ENCODE data around the gene ADGRL2. TPM values are rescaled to one million over a fixed set of nuclear protein-coding genes. Genes with fewer than 3 reads are reported as not detected.

ADGRL2 gene
- total RNA-seq, 4 donors from 2014 or later, result 72.4 to 89.7 (median 78.8) TPM

DNA sequence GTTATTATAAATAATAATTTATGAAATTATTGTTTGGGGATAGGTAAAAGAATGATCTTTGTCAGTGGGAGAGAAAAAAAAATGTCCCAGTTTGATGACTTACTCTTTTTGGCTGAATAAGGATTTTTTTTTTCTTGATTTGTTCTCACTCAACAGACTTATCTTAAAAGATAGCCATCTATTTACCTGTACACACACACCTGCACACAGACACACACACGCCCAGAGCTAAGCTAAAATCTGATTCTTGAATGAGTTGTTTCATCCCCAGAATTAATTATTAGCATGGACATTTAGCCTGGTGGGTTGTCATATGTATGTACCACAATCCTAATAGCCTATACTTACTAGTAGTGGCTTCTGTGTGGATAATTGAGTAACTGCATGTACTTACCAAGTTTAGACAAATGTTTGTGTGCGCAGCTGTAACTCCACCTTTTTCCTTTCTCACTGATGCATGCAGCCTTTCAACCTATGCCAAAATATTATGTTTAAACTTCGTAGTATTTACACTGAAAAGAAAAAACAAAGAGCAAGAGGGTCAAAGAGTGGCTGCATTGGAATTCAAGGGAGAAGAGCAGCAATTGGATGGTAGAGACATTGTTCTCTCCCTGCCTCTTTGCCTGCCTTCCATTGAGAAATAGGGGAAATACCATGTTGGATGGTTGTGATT lies 174.3 kb downstream of the ADGRL2 start:
- H3K36me3 ChIP-seq, result peaks cover 4 to 38% (median 14%) of the 10 kb centered on the region in 4 donors
- WGBS, result 89% methylated on average over 3 of the region's 3 CpGs
- no peak overlapping the region for H3K4me3 ChIP-seq
- no peak for DNase-seq (ENCODE audit: extremely low spot score)
- peaks cover 0 to 13% (median 8%) of the 10 kb centered on the region in 4 donors for H3K4me1 ChIP-seq
- no peak for TF ChIP-seq POLR2AphosphoS5 (IDR thresholded peaks at IDR 0.05)
- no peak for TF ChIP-seq CTCF (IDR thresholded peaks at IDR 0.05)
- TF ChIP-seq EP300 (IDR thresholded peaks at IDR 0.05), result no peak
- TF ChIP-seq POLR2A (IDR thresholded peaks at IDR 0.05; ENCODE audit: low read depth), result no peak
- H3K27ac ChIP-seq (replicated peaks in 1 of 4), result no peak overlapping the region
- intact Hi-C loops (cut with DNase I), result no loop called here
- H3K27me3 ChIP-seq, result no peaks in the 10 kb centered on the region
- H3K9me3 ChIP-seq, result no peaks in the 10 kb centered on the region

DNA sequence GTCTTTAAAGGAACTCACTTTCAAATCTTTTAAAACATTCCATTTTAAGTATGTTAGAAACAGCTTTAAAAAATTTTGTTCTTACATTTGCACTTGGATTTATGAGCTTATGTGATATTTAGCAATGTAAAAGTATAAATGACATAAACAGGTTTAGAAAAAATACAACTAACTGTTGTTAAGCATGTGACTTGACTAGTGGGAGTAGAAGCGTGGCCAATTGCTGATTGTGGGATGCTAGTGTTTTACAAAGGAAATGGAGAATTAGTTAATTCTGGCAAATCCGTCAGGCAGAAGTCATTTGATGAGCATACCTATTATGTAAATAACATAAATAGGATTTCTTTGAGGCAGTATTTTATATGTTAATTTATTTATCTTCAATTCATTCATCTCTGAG lies 175.8 kb downstream of the ADGRL2 start:
- TF ChIP-seq POLR2A (IDR thresholded peaks at IDR 0.05; ENCODE audit: low read depth), result no peak
- TF ChIP-seq CTCF (IDR thresholded peaks at IDR 0.05), result no peak
- no peak for TF ChIP-seq EP300 (IDR thresholded peaks at IDR 0.05)
- TF ChIP-seq POLR2AphosphoS5 (IDR thresholded peaks at IDR 0.05), result no peak
- H3K27ac ChIP-seq (replicated peaks in 1 of 4), result no peak overlapping the region
- peaks cover 4 to 26% (median 9%) of the 10 kb centered on the region in 4 donors for H3K36me3 ChIP-seq
- 93% methylated on average over 2 of the region's 2 CpGs for WGBS
- no peaks in the 10 kb centered on the region for H3K9me3 ChIP-seq
- H3K4me3 ChIP-seq, result no peak overlapping the region
- intact Hi-C loops (cut with DNase I), result no loop called here
- DNase-seq (ENCODE audit: extremely low spot score), result no peak
- no peaks in the 10 kb centered on the region for H3K27me3 ChIP-seq
- peaks cover 0 to 13% (median 8%) of the 10 kb centered on the region in 4 donors for H3K4me1 ChIP-seq

GRCh38 chr1:81978945-81979344 lies 178.2 kb downstream of the ADGRL2 start:
- intact Hi-C loops (cut with DNase I), result no loop called here
- Histone ChIP-seq H3K27me3 (no peaks in the 10 kb centered on the region), H3K4me3 (no peak overlapping the region), H3K9me3 (no peaks in the 10 kb centered on the region), H3K27ac (replicated peaks in 1 of 4) (no peak overlapping the region), H3K4me1 (peaks cover 0 to 13% (median 8%) of the 10 kb centered on the region in 4 donors), H3K36me3 (peaks cover 4 to 30% (median 12%) of the 10 kb centered on the region in 4 donors)
- DNase-seq (ENCODE audit: extremely low spot score), result no peak
- TF ChIP-seq POLR2AphosphoS5 (IDR thresholded peaks at IDR 0.05) (no peak), CTCF (IDR thresholded peaks at IDR 0.05) (no peak), EP300 (IDR thresholded peaks at IDR 0.05) (no peak), POLR2A (IDR thresholded peaks at IDR 0.05; ENCODE audit: low read depth) (no peak)

GRCh38 chr1:81982523-81982922 lies 181.8 kb downstream of the ADGRL2 start:
- 91% methylated on average over 2 of the region's 2 CpGs for WGBS
- no peak for DNase-seq (ENCODE audit: extremely low spot score)
- H3K27me3 ChIP-seq, result no peaks in the 10 kb centered on the region
- H3K9me3 ChIP-seq, result no peaks in the 10 kb centered on the region
- intact Hi-C loops (cut with DNase I), result no loop called here
- H3K4me1 ChIP-seq, result peaks cover 0 to 13% (median 8%) of the 10 kb centered on the region in 4 donors
- TF ChIP-seq EP300 (IDR thresholded peaks at IDR 0.05) (no peak), POLR2AphosphoS5 (IDR thresholded peaks at IDR 0.05) (no peak), POLR2A (IDR thresholded peaks at IDR 0.05; ENCODE audit: low read depth) (no peak)
- no peak overlapping the region for H3K4me3 ChIP-seq
- peaks cover 4 to 51% (median 27%) of the 10 kb centered on the region in 4 donors for H3K36me3 ChIP-seq
- H3K27ac ChIP-seq (replicated peaks in 1 of 4), result no peak overlapping the region

DNA sequence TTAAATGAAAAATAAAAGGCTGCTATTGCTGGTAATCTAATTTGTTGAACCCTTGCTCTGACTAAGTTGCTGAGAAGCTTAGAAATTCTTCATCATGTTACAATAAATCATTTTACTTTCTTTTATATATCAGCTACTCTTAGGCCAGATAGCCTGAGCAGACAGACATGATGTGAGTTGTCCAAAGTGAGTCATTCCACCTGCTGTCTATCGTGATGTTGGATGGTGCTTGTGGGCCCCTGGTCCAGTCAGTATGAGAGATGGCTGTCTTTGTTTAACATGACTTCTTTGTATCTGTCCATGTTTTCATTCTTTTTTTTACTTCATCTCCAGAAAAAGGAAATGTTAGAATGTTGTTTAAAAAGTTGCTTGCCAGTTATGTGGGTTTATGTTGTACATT lies 188.8 kb downstream of the ADGRL2 start:
- no peak for TF ChIP-seq EP300 (IDR thresholded peaks at IDR 0.05)
- no peak for TF ChIP-seq POLR2A (IDR thresholded peaks at IDR 0.05; ENCODE audit: low read depth)
- TF ChIP-seq POLR2AphosphoS5 (IDR thresholded peaks at IDR 0.05), result no peak
- TF ChIP-seq CTCF (IDR thresholded peaks at IDR 0.05), result no peak
- Histone ChIP-seq H3K4me3 (no peak overlapping the region), H3K4me1 (no peaks in the 10 kb centered on the region), H3K27ac (replicated peaks in 1 of 4) (no peak overlapping the region), H3K9me3 (no peaks in the 10 kb centered on the region), H3K27me3 (no peaks in the 10 kb centered on the region), H3K36me3 (peaks cover 5 to 64% (median 33%) of the 10 kb centered on the region in 4 donors)
- intact Hi-C loops (cut with DNase I), result no loop called here
- 68% methylated on average over 1 of the region's 1 CpG for WGBS
- DNase-seq (ENCODE audit: extremely low spot score), result no peak

Data from esophagus muscularis mucosa (tissue), 4 donors.